Sigmoid colon (tissue), 4 donors: ENCODE results near the gene CMSS1.

Source experiments
- POLR2AphosphoS5 ChIP-seq, 4 donors: sonication (generic); formaldehyde crosslinking; IDR thresholded peaks; one replicate each; pipeline ENCODE4 v1.6.1; 2017; ENCODE audit warnings: antibody characterized with exemption in 4 of 4
- TF ChIP-seq, protein P1 (sequence below), 4 experiments: fragments of 450-650 bp in 3 of 4; fragments of 200-600 bp in 1 of 4; IDR thresholded peaks; one replicate each; pipeline ENCODE4 v1.5.1; 2016 to 2019; ENCODE audit warnings: antibody characterized with exemption in 4 of 4, mild to moderate bottlenecking in 3 of 4, moderate library complexity in 2 of 4

DNA sequence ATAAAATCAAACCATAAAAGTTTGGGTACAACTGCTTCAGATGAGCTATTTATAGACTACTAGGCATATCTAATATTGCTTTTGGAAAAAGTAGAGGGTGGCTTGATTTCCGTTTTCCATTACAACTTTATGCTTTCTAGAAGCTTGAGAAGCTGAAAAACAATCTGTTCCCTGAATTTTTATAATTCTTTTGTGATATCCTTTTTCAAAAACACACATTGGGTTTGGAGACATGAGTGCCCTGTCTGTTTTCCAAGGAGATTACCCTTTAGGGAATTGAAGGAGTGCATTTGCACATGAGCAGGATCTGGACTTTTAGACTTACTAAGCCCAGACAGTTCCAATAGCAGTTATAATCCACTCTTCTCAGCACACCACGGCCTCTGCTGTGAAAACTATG, 346.1 kb downstream of the CMSS1 start:
- TF ChIP-seq, protein P1, sequence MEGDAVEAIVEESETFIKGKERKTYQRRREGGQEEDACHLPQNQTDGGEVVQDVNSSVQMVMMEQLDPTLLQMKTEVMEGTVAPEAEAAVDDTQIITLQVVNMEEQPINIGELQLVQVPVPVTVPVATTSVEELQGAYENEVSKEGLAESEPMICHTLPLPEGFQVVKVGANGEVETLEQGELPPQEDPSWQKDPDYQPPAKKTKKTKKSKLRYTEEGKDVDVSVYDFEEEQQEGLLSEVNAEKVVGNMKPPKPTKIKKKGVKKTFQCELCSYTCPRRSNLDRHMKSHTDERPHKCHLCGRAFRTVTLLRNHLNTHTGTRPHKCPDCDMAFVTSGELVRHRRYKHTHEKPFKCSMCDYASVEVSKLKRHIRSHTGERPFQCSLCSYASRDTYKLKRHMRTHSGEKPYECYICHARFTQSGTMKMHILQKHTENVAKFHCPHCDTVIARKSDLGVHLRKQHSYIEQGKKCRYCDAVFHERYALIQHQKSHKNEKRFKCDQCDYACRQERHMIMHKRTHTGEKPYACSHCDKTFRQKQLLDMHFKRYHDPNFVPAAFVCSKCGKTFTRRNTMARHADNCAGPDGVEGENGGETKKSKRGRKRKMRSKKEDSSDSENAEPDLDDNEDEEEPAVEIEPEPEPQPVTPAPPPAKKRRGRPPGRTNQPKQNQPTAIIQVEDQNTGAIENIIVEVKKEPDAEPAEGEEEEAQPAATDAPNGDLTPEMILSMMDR (IDR thresholded peaks at IDR 0.05) = no peak
- TF ChIP-seq POLR2AphosphoS5 (IDR thresholded peaks at IDR 0.05) = no peak
